HG03103 (cell line): Measurements from ENCODE around the gene CCDC59.

Experiments
- ATAC-seq: cut with Tn5 transposase; IDR thresholded peaks from one replicate; pipeline ENCODE4 v1.9.1; 2021; ENCODE audit warnings: low read depth; ENCODE audit not compliant: unreplicated experiment

The CCDC59 gene

GRCh38 chr12:82319276-82319675 is 38.9 kb downstream of the CCDC59 start:
- ATAC-seq = no peak

DNA sequence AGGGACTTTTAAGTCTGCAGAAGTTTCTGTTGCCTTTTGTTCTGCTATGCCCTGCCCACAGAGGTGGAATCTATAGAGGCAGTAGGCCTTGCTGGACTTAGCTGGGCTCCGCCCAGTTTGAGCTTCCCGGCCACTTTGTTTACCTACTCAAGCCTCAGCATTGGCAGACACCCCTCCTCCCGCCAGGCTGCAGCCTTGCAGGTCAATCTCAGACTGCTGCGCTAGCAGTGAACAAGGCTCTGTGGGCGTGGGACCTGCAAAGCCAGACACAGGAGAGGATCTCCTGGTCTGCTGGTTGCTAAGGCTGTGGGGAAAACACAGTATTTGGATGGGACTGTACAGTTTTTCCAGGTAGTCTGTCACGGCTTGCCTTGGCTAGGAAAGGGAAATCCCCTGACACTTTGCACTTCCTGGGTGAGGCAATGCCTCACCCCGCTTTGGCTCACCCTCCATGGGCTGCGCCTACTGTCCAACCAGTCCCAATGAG is 43.7 kb downstream of the CCDC59 start:
- ATAC-seq = no peak
